ENCODE data around the gene C12orf43. TPM values are rescaled to one million over a fixed set of nuclear protein-coding genes. Genes with fewer than 3 reads are reported as not detected.

Gene C12orf43
- total RNA-seq, 4 donors from 2014 or later = 15.1 to 20.2 (median 17.7) TPM

GRCh38 chr12:121026274-121027045, 10.2 kb upstream of the C12orf43 start:
- Histone ChIP-seq H3K36me3 (peaks cover 0 to 5% of the 10 kb centered on the region in 2 donors), H3K27me3 (no peaks in the 10 kb centered on the region), H3K9me3 (no peaks in the 10 kb centered on the region), H3K4me1 (no peaks in the 10 kb centered on the region), H3K4me3 (no peak overlapping the region), H3K27ac (no peak overlapping the region)
- TF ChIP-seq POLR2A (IDR thresholded peaks at IDR 0.05) (no peak), POLR2AphosphoS5 (IDR thresholded peaks at IDR 0.05) (no peak), CTCF (IDR thresholded peaks at IDR 0.05) (no peak), EP300 (IDR thresholded peaks at IDR 0.05) (no peak)
- 77 to 78% methylated on average over 4 to 8 of the region's 10 CpGs for WGBS, 2 donors (ENCODE audit: low coverage in 1 of 2)
- no peak for ATAC-seq

- 76 to 82% methylated on average over 6 to 8 of the region's 11 CpGs for WGBS, 2 donors (ENCODE audit: low coverage in 1 of 2)
- no peak overlapping the region for H3K27ac ChIP-seq
- no peak overlapping the region for H3K4me3 ChIP-seq
- H3K27me3 ChIP-seq = no peaks in the 10 kb centered on the region
- peaks cover 0 to 5% of the 10 kb centered on the region in 2 donors for H3K36me3 ChIP-seq
- H3K4me1 ChIP-seq = no peaks in the 10 kb centered on the region
- ATAC-seq = no peak
- TF ChIP-seq CTCF (IDR thresholded peaks at IDR 0.05) (no peak), POLR2AphosphoS5 (IDR thresholded peaks at IDR 0.05) (no peak), POLR2A (IDR thresholded peaks at IDR 0.05) (no peak)
- no peaks in the 10 kb centered on the region for H3K9me3 ChIP-seq
Measured at GRCh38 chr12:121025442-121026226, 9.3 kb upstream of the C12orf43 start.

GRCh38 chr12:121023799-121024198, 7.5 kb upstream of the C12orf43 start:
- no peak for ATAC-seq
- TF ChIP-seq POLR2AphosphoS5 (IDR thresholded peaks at IDR 0.05) = no peak
- no peak for TF ChIP-seq EP300 (IDR thresholded peaks at IDR 0.05)
- TF ChIP-seq CTCF (IDR thresholded peaks at IDR 0.05) = no peak
- no peak for TF ChIP-seq POLR2A (IDR thresholded peaks at IDR 0.05)
- Histone ChIP-seq H3K4me1 (no peaks in the 10 kb centered on the region), H3K36me3 (peaks cover 0 to 5% of the 10 kb centered on the region in 2 donors), H3K27ac (no peak overlapping the region), H3K9me3 (no peaks in the 10 kb centered on the region), H3K27me3 (no peaks in the 10 kb centered on the region), H3K4me3 (no peak overlapping the region)
- WGBS, 2 donors (ENCODE audit: low coverage in 1 of 2) = 27 to 75% methylated on average over 3 to 5 of the region's 8 CpGs

- H3K27me3 ChIP-seq = no peaks in the 10 kb centered on the region
- no peak overlapping the region for H3K27ac ChIP-seq
- WGBS, 2 donors (ENCODE audit: low coverage in 1 of 2) = 64% methylated on average over 2 of the region's 2 CpGs
- H3K9me3 ChIP-seq = no peaks in the 10 kb centered on the region
- ATAC-seq = no peak
- H3K4me3 ChIP-seq = no peak overlapping the region
- H3K4me1 ChIP-seq = no peaks in the 10 kb centered on the region
- peaks cover 0 to 5% of the 10 kb centered on the region in 2 donors for H3K36me3 ChIP-seq
- TF ChIP-seq EP300 (IDR thresholded peaks at IDR 0.05) (no peak), POLR2A (IDR thresholded peaks at IDR 0.05) (no peak), CTCF (IDR thresholded peaks at IDR 0.05) (no peak), POLR2AphosphoS5 (IDR thresholded peaks at IDR 0.05) (no peak)
Measured at GRCh38 chr12:121022713-121023112, 6.4 kb upstream of the C12orf43 start.
